Measurements from ENCODE around the gene SDF4. TPM values are rescaled to one million over a fixed set of nuclear protein-coding genes. Genes with fewer than 3 reads are reported as not detected.
"Not testable (repeated sequence)": the region's sequence is repeated elsewhere in the genome, so short reads cannot be mapped to it uniquely, and the experiment has no call there.

The SDF4 gene
- total RNA-seq, 1 donor from 2014 or later, result 74.2 TPM

DNA sequence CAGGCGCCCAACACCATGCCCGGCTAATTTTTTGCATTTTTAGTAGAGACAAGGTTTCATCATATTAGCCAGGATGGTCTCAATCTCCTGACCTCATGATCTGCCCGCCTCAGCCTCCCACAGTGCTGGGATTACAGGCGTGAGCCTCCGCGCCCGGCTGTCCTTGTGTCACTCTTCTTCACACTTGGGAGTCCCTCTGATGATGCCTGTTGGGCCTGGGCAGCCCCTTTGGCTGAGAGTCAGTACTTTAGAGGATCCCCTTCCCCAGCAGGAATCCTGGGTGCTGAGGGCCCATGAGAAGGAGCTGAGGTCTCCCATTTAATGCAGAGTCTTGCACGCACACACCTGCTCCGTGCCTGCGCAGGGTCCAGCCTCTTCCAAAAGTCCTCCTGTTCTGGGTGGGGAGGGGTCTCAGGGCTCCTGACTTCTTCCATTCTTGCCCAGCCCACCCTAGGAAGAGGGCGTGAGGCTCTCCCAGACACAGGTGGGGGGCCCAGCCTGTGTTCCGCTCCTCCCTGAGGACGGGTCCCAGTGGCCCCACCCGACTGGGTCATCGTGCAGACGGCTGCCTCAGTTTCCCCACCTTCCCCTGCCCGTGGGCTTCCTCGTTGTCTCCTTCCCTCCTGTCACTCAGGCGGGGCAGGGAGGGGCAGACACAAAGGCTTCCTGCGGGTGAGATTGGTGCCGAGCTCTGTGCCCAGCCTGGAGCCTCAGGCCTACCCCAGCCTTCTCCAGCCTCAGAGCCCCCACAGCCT is 54.2 kb downstream of the SDF4 start:
- H3K27me3 ChIP-seq, result peaks cover 4% of the 10 kb centered on the region
- no peak for TF ChIP-seq POLR2AphosphoS5 (IDR thresholded peaks at IDR 0.05; ENCODE audit: insufficient read depth in 1 of 2, low read depth in 1 of 2)
- TF ChIP-seq POLR2A (IDR thresholded peaks at IDR 0.05), result no peak
- TF ChIP-seq, protein P1, sequence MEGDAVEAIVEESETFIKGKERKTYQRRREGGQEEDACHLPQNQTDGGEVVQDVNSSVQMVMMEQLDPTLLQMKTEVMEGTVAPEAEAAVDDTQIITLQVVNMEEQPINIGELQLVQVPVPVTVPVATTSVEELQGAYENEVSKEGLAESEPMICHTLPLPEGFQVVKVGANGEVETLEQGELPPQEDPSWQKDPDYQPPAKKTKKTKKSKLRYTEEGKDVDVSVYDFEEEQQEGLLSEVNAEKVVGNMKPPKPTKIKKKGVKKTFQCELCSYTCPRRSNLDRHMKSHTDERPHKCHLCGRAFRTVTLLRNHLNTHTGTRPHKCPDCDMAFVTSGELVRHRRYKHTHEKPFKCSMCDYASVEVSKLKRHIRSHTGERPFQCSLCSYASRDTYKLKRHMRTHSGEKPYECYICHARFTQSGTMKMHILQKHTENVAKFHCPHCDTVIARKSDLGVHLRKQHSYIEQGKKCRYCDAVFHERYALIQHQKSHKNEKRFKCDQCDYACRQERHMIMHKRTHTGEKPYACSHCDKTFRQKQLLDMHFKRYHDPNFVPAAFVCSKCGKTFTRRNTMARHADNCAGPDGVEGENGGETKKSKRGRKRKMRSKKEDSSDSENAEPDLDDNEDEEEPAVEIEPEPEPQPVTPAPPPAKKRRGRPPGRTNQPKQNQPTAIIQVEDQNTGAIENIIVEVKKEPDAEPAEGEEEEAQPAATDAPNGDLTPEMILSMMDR (IDR thresholded peaks at IDR 0.05), result no peak
- intact Hi-C loops (cut with DNase I), result no loop called here

DNA sequence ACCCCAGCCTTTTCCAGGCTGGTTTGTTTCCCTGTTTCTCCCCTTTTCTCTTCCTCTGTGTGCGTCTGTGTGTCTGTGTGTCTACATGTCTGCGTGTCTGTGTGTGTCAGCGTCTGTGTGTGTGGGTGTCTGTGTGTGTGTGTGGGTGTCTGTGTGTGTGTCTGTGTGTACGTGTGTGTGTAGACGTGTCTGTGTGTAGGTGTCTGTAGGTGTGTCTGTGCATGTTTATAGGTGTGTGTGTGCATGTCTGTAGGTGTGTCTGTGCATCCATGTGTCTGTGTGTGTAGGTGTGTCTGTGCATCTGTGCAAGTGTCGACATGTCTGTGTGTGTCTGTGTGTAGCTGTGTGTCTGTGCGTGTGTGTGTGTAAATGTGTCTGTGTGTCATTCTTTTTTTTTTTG is 54.9 kb downstream of the SDF4 start:
- Histone ChIP-seq H3K27ac (no peak overlapping the region), H3K9me3 (no peaks in the 10 kb centered on the region), H3K36me3 (no peaks in the 10 kb centered on the region), H3K4me3 (no peak overlapping the region), H3K4me1 (no peaks in the 10 kb centered on the region), H3K27me3 (peaks cover 4% of the 10 kb centered on the region)
- intact Hi-C loops (cut with DNase I), result no loop called here
- DNase-seq (ENCODE audit: extremely low spot score in 2 of 2), result no peak
- TF ChIP-seq POLR2AphosphoS5 (IDR thresholded peaks at IDR 0.05; ENCODE audit: insufficient read depth in 1 of 2, low read depth in 1 of 2), result no peak
- no peak for TF ChIP-seq POLR2A (IDR thresholded peaks at IDR 0.05)
- TF ChIP-seq, protein P1 (IDR thresholded peaks at IDR 0.05), result no peak

More for the DNA sequence above, 54.2 kb downstream of the SDF4 start:
- Histone ChIP-seq H3K4me1 (no peaks in the 10 kb centered on the region), H3K9me3 (no peaks in the 10 kb centered on the region), H3K36me3 (no peaks in the 10 kb centered on the region), H3K4me3 (no peak overlapping the region), H3K27ac (no peak overlapping the region)
- no peak for DNase-seq (ENCODE audit: extremely low spot score in 2 of 2)

DNA sequence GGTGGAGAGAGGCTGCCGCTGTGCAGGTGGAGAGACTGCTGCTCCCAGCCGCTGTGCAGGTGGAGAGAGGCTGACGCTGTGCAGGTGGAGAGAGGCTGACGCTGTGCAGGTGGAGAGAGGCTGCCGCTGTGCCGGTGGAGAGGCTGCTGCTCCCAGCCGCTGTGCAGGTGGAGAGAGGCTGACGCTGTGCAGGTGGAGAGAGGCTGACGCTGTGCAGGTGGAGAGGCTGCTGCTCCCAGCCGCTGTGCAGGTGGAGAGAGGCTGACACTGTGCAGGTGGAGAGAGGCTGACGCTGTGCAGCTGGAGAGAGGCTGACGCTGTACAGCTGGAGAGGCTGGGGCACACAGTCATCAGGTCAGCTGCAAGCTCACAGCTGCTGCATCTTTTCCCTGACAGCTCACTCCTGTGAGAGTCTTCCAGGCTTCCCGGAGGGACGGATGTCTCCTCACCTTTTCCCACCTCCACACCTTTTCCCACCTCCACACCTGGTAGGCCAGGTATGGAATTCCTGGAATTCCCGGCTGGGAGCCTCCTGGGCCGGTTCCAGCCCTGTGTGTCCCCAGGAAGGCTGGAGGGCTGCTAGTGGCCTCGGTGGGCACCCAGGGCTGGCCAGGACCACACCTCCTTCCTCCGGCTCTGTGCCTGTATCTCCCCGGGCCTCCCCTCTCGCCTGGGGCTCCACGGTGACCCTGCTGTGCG is 55.6 kb downstream of the SDF4 start:
- DNase-seq (ENCODE audit: extremely low spot score in 2 of 2); H3K27ac ChIP-seq; H3K27me3 ChIP-seq; H3K36me3 ChIP-seq; H3K4me3 ChIP-seq; H3K4me1 ChIP-seq; intact Hi-C loops (cut with DNase I); H3K9me3 ChIP-seq: not testable (repeated sequence)

DNA sequence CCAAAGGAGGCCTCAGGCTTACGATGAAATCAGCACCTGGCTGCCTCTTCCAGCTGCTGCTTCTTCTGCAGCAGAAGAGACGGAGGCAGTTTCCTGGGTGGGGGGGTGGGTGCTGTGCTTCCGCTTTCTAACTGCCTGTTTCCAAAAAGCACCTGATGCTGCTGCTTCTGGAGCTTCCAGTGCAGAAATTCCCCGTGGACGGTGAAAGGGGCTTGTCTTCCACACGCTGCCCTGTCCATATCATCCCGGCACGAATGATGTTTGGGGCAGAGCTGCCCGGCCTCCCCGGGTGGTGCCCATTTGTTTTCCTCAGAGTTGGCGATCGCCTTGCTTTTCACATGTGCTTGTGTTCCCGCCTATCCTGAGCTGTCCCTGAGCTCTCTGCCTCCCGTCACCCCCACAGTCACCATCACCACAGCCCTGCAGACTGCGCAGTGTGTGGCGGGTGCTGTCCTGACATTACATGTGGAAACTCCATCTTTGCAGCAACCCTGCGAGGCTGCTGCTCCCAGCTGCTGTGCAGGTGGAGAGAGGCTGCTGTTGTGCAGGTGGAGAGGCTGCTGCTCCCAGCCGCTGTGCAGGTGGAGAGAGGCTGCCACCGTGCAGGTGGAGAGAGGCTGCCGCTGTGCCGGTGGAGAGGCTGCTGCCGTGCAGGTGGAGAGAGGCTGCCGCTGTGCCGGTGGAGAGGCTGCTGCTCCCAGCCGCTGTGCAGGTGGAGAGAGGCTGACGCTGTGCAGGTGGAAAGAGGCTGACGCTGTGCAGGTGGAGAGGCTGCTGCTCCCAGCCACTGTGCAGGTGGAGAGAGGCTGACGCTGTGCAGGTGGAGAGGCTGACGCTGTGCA is 56.4 kb downstream of the SDF4 start:
- TF ChIP-seq POLR2AphosphoS5 (IDR thresholded peaks at IDR 0.05; ENCODE audit: insufficient read depth in 1 of 2, low read depth in 1 of 2), result no peak
- TF ChIP-seq, protein P1 (IDR thresholded peaks at IDR 0.05), result no peak
- no peak for TF ChIP-seq POLR2A (IDR thresholded peaks at IDR 0.05)
- H3K4me3 ChIP-seq, result no peak overlapping the region
- no peaks in the 10 kb centered on the region for H3K36me3 ChIP-seq
- no peak overlapping the region for H3K27ac ChIP-seq
- no peak for DNase-seq (ENCODE audit: extremely low spot score in 2 of 2)
- intact Hi-C loops (cut with DNase I), result no loop called here
- no peaks in the 10 kb centered on the region for H3K9me3 ChIP-seq
- H3K27me3 ChIP-seq, result peaks cover 4% of the 10 kb centered on the region
- H3K4me1 ChIP-seq, result no peaks in the 10 kb centered on the region

DNA sequence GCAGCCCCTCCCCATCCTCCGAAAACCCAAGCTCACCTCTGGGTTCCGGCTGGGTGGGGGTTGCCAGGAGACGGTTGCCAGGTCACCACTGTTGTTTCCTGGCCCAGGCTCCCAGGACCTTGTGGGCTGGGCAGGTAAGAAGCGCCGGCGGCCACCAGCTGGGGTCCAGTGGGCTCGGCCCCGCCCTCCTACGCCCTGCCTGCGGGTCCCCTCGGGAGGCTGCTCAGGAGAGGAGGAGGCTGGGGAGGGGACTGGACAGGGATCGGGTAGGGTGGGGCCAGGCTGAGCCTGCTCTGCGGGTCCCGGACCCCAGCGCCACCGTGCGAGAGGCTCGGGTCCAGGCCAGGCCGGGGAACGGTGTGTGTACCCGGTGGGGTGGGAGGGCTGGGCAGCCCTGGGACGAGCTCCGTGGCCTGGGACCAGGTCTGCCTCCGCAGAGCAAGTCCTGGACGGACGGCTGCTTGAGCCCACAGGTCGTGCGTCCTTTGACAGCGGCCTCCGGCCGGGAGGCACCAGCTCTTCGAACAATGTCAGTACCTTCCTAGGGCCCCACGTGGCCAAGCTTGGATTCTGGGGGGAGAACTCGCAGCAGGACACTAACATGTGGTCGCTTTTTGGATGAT is 57.9 kb downstream of the SDF4 start, which contains the start of gene TTLL10:
Gene TTLL10 (plus strand): TSS at position 88 of the 623 bp plus-strand sequence. CDS start 5,336 bp downstream, outside the sequence.
- no peaks in the 10 kb centered on the region for H3K4me1 ChIP-seq
- no peak within 1 kb of the TSS for H3K27ac ChIP-seq
- intact Hi-C loops (cut with DNase I), result no loop called here
- DNase-seq (ENCODE audit: extremely low spot score in 2 of 2), result no peak
- no peaks in the 10 kb centered on the region for H3K27me3 ChIP-seq
- no peak within 1 kb of the TSS for H3K4me3 ChIP-seq
- TF ChIP-seq, protein P1 (IDR thresholded peaks at IDR 0.05), result no peak
- TF ChIP-seq POLR2A (IDR thresholded peaks at IDR 0.05), result no peak
- TF ChIP-seq POLR2AphosphoS5 (IDR thresholded peaks at IDR 0.05; ENCODE audit: insufficient read depth in 1 of 2, low read depth in 1 of 2), result no peak
- no peaks in the 10 kb centered on the region for H3K9me3 ChIP-seq
- H3K36me3 ChIP-seq, result no peaks in the 10 kb centered on the region

Data from vagina (tissue), 2 donors.